GM23338 (cell line): ENCODE measurements around the gene PACS2.
"Not testable (repeated sequence)": the region's sequence is repeated elsewhere in the genome, so short reads cannot be mapped to it uniquely, and the experiment has no call there.

Experiments used
- CREB1 ChIP-seq: fragments of 250-450 bp; sonication (Bioruptor Pico); IDR thresholded peaks from 2 replicates; pipeline ENCODE4 v1.5.0; 2020; ENCODE audit warnings: low read depth, mild to moderate bottlenecking, moderate library complexity
- EZH2 ChIP-seq: fragments of 200-600 bp; sonication (generic); IDR thresholded peaks from one replicate; pipeline ENCODE4 v1.8.0; 2017; ENCODE audit warnings: antibody characterized with exemption, mild to moderate bottlenecking, low read depth; ENCODE audit not compliant: unreplicated experiment
- EZH2phosphoT487 ChIP-seq: fragments of 200-600 bp; sonication (generic); IDR thresholded peaks from one replicate; pipeline ENCODE4 v1.8.1; 2018; ENCODE audit warnings: antibody characterized with exemption; ENCODE audit not compliant: unreplicated experiment
- JUNB ChIP-seq: IDR thresholded peaks from one replicate; pipeline ENCODE4 v1.6.1; 2016; ENCODE audit warnings: antibody characterized with exemption; ENCODE audit not compliant: unreplicated experiment
- NANOG ChIP-seq: IDR thresholded peaks from 2 replicates; pipeline ENCODE4 v1.6.1; 2016; ENCODE audit warnings: antibody characterized with exemption, borderline replicate concordance
- POLR2AphosphoS5 ChIP-seq: IDR thresholded peaks from 2 replicates; pipeline ENCODE4 v1.6.1; 2016; ENCODE audit warnings: antibody characterized with exemption, low read depth
- STAT1 ChIP-seq: IDR thresholded peaks from one replicate; pipeline ENCODE4 v1.6.1; 2016; ENCODE audit warnings: antibody characterized with exemption; ENCODE audit not compliant: unreplicated experiment
- ZNF114 ChIP-seq: fragments of 250-450 bp; sonication (Bioruptor Pico); IDR thresholded peaks from 2 replicates; pipeline ENCODE4 v1.5.0; 2020; ENCODE audit warnings: mild to moderate bottlenecking, moderate library complexity
- ZNF331 ChIP-seq: fragments of 250-450 bp; sonication (Bioruptor Pico); IDR thresholded peaks from 2 replicates; pipeline ENCODE4 v1.5.0; 2020; ENCODE audit warnings: low read depth, mild to moderate bottlenecking, moderate library complexity
- TF ChIP-seq, protein P1 (sequence below), 2 experiments: fragments of 200-600 bp in 1 of 2; sonication (generic) in 1 of 2; conservative IDR thresholded peaks; 2 replicates each; pipeline versions ENCODE4 v1.5.1 to v1.6.1; 2016 to 2017; ENCODE audit warnings: antibody characterized with exemption in 2 of 2, low read depth in 2 of 2, mild to moderate bottlenecking in 2 of 2, moderate library complexity in 1 of 2
- TF ChIP-seq, protein P2 (sequence below): IDR thresholded peaks from one replicate; pipeline ENCODE4 v1.6.1; 2018; ENCODE audit warnings: antibody characterized with exemption; ENCODE audit not compliant: unreplicated experiment
- TF ChIP-seq, protein P3 (sequence below): IDR thresholded peaks from 2 replicates; pipeline ENCODE4 v1.6.1; 2016; ENCODE audit warnings: antibody characterized with exemption
- TF ChIP-seq, protein P4 (sequence below): fragments of 250-450 bp; sonication (Bioruptor Pico); IDR thresholded peaks from 2 replicates; pipeline ENCODE4 v1.5.0; 2020; ENCODE audit warnings: mild to moderate bottlenecking, moderate library complexity

DNA sequence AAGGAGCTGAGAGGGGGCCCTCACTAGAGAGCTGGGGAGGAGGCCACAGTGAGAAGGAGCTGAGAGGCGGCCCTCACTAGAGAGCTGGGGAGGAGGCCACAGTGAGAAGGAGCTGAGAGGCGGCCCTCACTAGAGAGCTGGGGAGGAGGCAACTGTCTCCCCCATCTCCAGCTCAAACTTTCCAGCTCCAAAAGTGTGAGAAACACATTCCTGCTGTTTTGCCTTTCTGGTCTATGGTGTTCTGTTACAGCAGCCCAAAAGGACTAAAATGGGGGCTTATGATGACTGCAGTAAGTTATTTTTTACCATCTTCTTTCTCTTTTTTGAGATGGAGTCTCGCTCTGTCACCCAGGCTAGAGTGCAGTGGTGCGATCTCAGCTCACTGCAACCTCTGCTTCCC lies 37.1 kb upstream of the PACS2 start:
- TF ChIP-seq EZH2; EZH2phosphoT487; POLR2AphosphoS5; CREB1; JUNB; ZNF114 (CRISPR knock-in tag); ZNF331; STAT1; NANOG: not testable (repeated sequence)
- TF ChIP-seq, protein P1, sequence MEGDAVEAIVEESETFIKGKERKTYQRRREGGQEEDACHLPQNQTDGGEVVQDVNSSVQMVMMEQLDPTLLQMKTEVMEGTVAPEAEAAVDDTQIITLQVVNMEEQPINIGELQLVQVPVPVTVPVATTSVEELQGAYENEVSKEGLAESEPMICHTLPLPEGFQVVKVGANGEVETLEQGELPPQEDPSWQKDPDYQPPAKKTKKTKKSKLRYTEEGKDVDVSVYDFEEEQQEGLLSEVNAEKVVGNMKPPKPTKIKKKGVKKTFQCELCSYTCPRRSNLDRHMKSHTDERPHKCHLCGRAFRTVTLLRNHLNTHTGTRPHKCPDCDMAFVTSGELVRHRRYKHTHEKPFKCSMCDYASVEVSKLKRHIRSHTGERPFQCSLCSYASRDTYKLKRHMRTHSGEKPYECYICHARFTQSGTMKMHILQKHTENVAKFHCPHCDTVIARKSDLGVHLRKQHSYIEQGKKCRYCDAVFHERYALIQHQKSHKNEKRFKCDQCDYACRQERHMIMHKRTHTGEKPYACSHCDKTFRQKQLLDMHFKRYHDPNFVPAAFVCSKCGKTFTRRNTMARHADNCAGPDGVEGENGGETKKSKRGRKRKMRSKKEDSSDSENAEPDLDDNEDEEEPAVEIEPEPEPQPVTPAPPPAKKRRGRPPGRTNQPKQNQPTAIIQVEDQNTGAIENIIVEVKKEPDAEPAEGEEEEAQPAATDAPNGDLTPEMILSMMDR (conservative IDR thresholded peaks at IDR 0.05; ENCODE audit: low read depth in 2 of 2): not testable (repeated sequence)
- TF ChIP-seq, protein P2, sequence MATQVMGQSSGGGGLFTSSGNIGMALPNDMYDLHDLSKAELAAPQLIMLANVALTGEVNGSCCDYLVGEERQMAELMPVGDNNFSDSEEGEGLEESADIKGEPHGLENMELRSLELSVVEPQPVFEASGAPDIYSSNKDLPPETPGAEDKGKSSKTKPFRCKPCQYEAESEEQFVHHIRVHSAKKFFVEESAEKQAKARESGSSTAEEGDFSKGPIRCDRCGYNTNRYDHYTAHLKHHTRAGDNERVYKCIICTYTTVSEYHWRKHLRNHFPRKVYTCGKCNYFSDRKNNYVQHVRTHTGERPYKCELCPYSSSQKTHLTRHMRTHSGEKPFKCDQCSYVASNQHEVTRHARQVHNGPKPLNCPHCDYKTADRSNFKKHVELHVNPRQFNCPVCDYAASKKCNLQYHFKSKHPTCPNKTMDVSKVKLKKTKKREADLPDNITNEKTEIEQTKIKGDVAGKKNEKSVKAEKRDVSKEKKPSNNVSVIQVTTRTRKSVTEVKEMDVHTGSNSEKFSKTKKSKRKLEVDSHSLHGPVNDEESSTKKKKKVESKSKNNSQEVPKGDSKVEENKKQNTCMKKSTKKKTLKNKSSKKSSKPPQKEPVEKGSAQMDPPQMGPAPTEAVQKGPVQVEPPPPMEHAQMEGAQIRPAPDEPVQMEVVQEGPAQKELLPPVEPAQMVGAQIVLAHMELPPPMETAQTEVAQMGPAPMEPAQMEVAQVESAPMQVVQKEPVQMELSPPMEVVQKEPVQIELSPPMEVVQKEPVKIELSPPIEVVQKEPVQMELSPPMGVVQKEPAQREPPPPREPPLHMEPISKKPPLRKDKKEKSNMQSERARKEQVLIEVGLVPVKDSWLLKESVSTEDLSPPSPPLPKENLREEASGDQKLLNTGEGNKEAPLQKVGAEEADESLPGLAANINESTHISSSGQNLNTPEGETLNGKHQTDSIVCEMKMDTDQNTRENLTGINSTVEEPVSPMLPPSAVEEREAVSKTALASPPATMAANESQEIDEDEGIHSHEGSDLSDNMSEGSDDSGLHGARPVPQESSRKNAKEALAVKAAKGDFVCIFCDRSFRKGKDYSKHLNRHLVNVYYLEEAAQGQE: not testable (repeated sequence)
- TF ChIP-seq, protein P3, sequence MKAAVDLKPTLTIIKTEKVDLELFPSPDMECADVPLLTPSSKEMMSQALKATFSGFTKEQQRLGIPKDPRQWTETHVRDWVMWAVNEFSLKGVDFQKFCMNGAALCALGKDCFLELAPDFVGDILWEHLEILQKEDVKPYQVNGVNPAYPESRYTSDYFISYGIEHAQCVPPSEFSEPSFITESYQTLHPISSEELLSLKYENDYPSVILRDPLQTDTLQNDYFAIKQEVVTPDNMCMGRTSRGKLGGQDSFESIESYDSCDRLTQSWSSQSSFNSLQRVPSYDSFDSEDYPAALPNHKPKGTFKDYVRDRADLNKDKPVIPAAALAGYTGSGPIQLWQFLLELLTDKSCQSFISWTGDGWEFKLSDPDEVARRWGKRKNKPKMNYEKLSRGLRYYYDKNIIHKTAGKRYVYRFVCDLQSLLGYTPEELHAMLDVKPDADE: not testable (repeated sequence)
- TF ChIP-seq, protein P4, sequence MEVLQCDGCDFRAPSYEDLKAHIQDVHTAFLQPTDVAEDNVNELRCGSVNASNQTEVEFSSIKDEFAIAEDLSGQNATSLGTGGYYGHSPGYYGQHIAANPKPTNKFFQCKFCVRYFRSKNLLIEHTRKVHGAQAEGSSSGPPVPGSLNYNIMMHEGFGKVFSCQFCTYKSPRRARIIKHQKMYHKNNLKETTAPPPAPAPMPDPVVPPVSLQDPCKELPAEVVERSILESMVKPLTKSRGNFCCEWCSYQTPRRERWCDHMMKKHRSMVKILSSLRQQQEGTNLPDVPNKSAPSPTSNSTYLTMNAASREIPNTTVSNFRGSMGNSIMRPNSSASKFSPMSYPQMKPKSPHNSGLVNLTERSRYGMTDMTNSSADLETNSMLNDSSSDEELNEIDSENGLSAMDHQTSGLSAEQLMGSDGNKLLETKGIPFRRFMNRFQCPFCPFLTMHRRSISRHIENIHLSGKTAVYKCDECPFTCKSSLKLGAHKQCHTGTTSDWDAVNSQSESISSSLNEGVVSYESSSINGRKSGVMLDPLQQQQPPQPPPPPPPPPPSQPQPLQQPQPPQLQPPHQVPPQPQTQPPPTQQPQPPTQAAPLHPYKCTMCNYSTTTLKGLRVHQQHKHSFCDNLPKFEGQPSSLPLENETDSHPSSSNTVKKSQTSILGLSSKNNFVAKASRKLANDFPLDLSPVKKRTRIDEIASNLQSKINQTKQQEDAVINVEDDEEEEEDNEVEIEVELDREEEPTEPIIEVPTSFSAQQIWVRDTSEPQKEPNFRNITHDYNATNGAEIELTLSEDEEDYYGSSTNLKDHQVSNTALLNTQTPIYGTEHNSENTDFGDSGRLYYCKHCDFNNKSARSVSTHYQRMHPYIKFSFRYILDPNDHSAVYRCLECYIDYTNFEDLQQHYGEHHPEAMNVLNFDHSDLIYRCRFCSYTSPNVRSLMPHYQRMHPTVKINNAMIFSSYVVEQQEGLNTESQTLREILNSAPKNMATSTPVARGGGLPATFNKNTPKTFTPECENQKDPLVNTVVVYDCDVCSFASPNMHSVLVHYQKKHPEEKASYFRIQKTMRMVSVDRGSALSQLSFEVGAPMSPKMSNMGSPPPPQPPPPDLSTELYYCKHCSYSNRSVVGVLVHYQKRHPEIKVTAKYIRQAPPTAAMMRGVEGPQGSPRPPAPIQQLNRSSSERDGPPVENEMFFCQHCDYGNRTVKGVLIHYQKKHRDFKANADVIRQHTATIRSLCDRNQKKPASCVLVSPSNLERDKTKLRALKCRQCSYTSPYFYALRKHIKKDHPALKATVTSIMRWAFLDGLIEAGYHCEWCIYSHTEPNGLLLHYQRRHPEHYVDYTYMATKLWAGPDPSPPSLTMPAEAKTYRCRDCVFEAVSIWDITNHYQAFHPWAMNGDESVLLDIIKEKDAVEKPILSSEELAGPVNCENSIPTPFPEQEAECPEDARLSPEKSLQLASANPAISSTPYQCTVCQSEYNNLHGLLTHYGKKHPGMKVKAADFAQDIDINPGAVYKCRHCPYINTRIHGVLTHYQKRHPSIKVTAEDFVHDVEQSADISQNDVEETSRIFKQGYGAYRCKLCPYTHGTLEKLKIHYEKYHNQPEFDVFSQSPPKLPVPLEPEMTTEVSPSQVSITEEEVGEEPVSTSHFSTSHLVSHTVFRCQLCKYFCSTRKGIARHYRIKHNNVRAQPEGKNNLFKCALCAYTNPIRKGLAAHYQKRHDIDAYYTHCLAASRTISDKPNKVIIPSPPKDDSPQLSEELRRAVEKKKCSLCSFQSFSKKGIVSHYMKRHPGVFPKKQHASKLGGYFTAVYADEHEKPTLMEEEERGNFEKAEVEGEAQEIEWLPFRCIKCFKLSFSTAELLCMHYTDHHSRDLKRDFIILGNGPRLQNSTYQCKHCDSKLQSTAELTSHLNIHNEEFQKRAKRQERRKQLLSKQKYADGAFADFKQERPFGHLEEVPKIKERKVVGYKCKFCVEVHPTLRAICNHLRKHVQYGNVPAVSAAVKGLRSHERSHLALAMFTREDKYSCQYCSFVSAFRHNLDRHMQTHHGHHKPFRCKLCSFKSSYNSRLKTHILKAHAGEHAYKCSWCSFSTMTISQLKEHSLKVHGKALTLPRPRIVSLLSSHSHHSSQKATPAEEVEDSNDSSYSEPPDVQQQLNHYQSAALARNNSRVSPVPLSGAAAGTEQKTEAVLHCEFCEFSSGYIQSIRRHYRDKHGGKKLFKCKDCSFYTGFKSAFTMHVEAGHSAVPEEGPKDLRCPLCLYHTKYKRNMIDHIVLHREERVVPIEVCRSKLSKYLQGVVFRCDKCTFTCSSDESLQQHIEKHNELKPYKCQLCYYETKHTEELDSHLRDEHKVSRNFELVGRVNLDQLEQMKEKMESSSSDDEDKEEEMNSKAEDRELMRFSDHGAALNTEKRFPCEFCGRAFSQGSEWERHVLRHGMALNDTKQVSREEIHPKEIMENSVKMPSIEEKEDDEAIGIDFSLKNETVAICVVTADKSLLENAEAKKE (CRISPR knock-in tag): not testable (repeated sequence)
